ENCODE results near the gene DCAKD.
A peak's percentile ranks its signal among the peaks of the same experiment; 100 is the strongest.

Gene DCAKD

GRCh38 chr17:45031231-45032173, 19.9 kb downstream of the DCAKD start:
- no peak overlapping the region for H3K4me3 Mint-ChIP-seq
- no peak for TF ChIP-seq CTCF (IDR thresholded peaks at IDR 0.05)
- H3K36me3 Mint-ChIP-seq (ENCODE audit: low read depth), result peaks cover 52% of the 10 kb centered on the region
- peak overlapping the region; percentile 84 for H3K27ac Mint-ChIP-seq
- no peak for DNase-seq
- peaks cover 34% of the 10 kb centered on the region for H3K4me1 Mint-ChIP-seq
- H3K9me3 Mint-ChIP-seq, result no peaks in the 10 kb centered on the region
- no peaks in the 10 kb centered on the region for H3K27me3 Mint-ChIP-seq (ENCODE audit: low read depth, poor library complexity)

DNA sequence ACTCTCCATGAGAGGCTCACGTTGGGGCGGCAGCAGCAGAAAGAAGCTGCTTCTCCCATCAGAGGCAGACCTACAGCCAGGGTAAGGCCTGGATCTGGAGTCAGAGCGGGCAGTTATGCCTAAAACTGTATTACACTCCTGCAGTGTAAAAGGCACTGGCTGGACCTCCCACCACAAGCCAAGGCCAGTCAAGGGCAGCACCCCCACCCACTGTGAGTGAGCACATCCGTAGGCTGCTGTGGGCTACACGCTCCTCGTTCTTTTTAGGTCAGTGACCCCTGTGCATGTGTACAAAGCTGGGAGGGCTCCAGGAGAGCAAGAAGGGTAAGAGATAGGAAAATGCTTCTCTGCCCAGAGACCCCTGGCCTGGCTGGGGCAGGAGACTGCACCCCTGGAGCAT, 20.7 kb downstream of the DCAKD start:
- no peaks in the 10 kb centered on the region for H3K27me3 Mint-ChIP-seq (ENCODE audit: low read depth, poor library complexity)
- no peak for DNase-seq

GRCh38 chr17:45029758-45030423, 21.5 kb downstream of the DCAKD start:
- TF ChIP-seq CTCF (IDR thresholded peaks at IDR 0.05), result no peak
- Mint-ChIP-seq H3K27me3 (ENCODE audit: low read depth, poor library complexity) (no peaks in the 10 kb centered on the region), H3K4me1 (peaks cover 22% of the 10 kb centered on the region), H3K4me3 (no peak overlapping the region), H3K27ac (peak overlapping the region; percentile 85), H3K9me3 (no peaks in the 10 kb centered on the region), H3K36me3 (ENCODE audit: low read depth) (peaks cover 52% of the 10 kb centered on the region)
- no peak for DNase-seq

More for the DNA sequence above, 20.7 kb downstream of the DCAKD start:
- Mint-ChIP-seq H3K4me3 (no peak overlapping the region), H3K4me1 (peaks cover 27% of the 10 kb centered on the region), H3K9me3 (no peaks in the 10 kb centered on the region), H3K27ac (no peak overlapping the region), H3K36me3 (ENCODE audit: low read depth) (peaks cover 54% of the 10 kb centered on the region)
- TF ChIP-seq CTCF (IDR thresholded peaks at IDR 0.05), result no peak

GRCh38 chr17:45029096-45029495, 22.3 kb downstream of the DCAKD start:
- Mint-ChIP-seq H3K27me3 (ENCODE audit: low read depth, poor library complexity) (no peaks in the 10 kb centered on the region), H3K27ac (no peak overlapping the region), H3K9me3 (no peaks in the 10 kb centered on the region)

GRCh38 chr17:45022655-45023339, 28.6 kb downstream of the DCAKD start:
- H3K4me3 Mint-ChIP-seq, result no peak overlapping the region
- no peak for TF ChIP-seq CTCF (IDR thresholded peaks at IDR 0.05)
- no peaks in the 10 kb centered on the region for H3K9me3 Mint-ChIP-seq
- no peak overlapping the region for H3K27ac Mint-ChIP-seq
- peaks cover 32% of the 10 kb centered on the region for H3K27me3 Mint-ChIP-seq (ENCODE audit: low read depth, poor library complexity)
- H3K4me1 Mint-ChIP-seq, result peaks cover 35% of the 10 kb centered on the region
- peaks cover 24% of the 10 kb centered on the region for H3K36me3 Mint-ChIP-seq (ENCODE audit: low read depth)
- no peak for DNase-seq

More at GRCh38 chr17:45029096-45029495, 22.3 kb downstream of the DCAKD start:
- Mint-ChIP-seq H3K4me3 (no peak overlapping the region), H3K36me3 (ENCODE audit: low read depth) (peaks cover 47% of the 10 kb centered on the region), H3K4me1 (peaks cover 14% of the 10 kb centered on the region)
- no peak for TF ChIP-seq CTCF (IDR thresholded peaks at IDR 0.05)
- no peak for DNase-seq

Data from nephron progenitor cell (in vitro differentiated cells).